Activated CD8-positive, alpha-beta memory T cell treated with anti-CD3 and anti-CD28 coated beads, Interleukin-2, amount 50 U/mL, for 1 hour (primary cell): Measurements from ENCODE around the gene NGEF.
"Not testable (repeated sequence)": the region's sequence is repeated elsewhere in the genome, so short reads cannot be mapped to it uniquely, and the experiment has no call there.

Source experiments
- DNase-seq: peaks from one replicate; pipeline ENCODE4 v3.0.0-alpha.2; 2020; ENCODE audit errors: extremely low read depth

NGEF gene

DNA sequence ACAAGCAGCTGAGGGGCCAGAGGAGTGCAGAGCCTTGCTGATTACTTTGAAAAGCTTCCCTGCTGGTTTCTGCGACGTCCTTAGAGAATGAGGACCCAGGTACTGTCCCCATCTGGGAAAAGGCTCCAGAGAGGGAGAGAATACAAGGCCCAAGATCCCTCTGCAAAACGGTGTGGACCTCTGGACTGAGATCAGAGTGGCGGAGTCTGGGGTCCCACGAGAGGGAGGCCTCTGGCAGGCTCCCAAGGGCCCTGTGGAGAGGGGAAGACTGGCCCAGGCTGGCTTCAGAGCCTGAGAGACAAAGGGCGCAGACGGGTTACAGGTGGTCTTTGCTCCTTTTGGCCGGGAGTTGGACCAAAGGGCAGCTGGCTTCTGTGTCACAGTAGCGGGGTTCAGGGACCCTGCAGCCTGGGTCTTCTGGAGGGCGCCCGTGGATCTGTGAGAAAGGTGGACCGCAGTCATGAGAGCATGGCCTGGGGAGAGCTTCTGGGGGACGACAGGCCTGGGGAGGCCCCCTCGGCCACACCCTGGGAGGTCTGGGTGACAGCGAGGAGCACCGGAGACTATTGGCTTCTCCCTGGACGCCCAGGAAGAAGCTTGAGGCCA lies 142.2 kb downstream of the NGEF start:
- DNase-seq = no peak

DNA sequence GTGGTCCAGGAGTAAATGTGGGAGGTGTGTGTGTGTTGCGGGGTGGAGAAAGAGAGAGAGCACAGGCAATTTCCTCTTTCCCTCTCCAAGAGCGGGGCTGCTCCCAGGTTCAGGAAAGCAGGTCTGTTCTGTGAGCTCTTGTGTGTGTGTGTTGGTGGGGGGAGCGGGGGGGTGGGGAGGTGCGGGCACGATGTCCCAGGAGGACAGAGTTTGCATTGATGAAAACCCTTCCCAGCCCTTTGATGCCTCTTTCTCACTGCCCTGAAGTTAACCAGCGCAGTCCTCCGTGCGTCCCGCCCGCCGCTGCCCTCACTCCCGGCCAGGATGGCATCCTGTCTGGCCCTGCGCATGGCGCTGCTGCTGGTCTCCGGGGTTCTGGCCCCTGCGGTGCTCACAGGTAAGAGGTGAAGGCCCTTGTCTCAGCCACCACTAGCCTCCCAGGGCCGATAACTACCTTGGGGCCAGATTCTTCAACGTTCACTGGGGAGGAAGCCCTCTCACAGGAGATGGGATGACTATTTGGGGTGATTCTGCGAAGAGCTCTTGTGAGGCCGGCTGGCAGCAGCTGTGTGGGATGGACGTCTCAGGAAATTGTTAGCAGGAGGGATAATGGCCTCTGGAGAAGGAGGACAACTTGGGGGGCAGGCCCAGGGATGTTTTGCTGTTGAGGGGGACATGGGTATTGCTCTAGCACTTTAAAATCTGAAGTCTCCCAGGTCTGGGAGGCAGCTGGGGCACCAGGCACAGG lies 142.9 kb downstream of the NGEF start, which contains the start of gene SNORC:
Gene SNORC, plus strand, starts transcription at position 247 of the 748 bp plus-strand sequence. Its CDS starts 78 bp downstream, at position 325.
- DNase-seq = no peak

DNA sequence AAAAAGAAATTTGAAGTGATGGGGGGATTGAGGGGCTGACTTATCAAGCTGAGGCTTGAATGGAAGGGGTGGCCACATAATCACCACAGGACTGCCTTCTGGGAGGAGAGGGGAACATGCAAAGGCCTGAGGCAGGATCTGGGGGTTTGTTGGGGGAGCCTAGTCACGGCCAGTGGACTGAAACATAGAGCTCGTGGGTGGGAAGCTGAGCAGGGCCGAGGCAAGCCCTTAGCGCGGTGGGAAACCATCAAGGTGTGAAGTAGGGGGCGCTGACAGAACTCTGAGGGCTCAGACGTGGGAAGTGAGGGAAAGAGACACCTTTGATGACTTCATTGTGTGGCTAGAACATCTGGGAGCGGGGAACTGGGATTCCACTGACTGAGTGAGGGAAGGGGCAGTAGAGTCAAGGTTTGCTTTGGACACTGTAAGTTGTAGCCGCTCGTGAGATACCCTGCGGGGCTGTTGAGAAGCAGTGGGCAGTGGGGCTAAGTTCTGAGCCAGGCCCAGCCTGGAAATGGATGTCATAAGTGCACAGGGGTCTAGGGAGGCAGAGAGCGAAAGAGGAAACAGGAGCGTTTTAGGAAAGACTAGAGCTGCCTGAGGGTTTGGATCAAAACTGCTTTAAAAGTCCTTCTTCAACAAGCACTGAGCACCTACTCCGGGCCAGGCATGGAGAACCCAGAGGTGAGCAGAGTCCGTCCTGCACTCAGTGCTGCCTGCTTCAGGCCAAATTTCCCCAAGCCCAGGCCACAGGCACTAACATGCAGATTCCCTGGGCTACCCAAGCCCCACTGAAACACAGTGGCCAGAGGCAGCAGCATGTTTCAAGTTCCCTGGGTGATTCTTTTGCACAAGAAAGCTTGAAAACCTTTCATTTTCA lies 143.7 kb downstream of the NGEF start:
- no peak for DNase-seq

DNA sequence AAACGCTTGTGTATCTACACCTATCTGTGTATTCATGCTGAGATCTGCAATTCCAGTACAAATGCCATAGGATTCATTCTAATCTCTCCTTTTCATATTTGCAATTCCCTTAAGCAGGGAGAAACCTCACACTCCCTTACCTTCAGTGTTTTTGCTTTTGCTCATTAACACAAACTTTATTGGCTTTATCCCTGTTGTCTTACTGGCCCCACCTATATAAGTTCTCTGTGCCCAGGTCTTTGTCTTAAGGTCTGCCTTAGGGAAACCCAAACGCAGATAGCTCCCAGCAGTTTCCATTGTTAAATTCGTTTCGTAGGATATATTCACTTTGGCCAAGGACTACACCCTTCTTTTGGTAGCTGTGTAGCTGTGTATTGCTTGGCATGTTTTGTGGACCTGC lies 147.0 kb downstream of the NGEF start:
- no peak for DNase-seq

DNA sequence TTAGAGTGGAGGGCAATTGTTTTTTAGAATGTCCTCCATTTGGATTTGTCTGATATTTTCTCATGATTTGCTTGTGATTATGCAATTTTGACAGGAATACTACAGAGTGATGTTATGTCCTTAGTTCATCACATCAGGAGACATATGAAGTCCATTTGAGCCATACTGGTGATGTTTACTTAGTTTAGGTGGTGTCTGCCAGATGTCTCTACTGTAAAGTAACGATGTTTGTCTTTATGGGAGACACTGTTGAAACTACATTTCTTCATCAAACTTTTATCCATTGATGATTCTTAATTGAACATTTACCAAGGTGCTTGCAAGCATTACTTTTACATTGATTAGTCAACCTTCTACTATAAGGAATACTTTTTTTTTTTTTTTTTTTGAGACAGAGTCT lies 147.9 kb downstream of the NGEF start:
- DNase-seq = no peak

DNA sequence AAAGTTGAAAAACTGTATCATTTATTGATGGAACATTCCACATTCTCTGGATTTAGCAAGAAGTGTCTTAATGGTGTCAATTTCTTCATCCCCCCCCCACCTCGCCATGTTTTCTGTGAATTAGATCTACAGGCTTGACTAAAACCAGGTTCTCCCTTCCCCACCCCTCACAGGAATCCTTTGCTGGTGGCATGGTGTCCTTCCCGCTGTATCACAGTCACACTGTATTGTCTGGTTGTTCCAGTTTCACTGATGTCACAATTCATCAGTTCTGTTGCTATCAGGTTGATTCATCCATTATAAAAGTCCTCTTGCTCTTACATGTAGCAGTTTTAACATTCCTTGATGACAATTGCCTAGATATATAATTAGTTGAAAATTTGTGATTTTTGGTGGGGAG lies 149.1 kb downstream of the NGEF start:
- no peak for DNase-seq

DNA sequence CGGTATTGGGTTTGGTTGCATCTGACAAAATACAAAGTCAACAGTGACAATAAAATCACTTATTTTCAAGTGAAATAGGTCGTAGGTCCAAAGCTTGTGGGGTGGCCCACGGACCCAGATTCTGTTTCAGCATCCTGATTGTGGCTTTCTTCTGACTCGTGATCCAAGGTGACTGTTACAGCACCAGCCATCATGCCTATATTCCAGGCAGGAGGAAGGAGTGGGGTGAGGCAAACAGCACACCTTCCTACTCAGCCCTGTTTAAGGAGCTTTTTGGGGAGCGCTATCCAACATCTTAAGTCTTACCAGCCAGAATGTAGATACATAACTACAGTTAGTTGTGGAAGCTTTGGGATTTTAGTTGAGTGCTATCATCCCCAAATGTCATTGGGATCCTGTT lies 151.7 kb downstream of the NGEF start:
- no peak for DNase-seq

DNA sequence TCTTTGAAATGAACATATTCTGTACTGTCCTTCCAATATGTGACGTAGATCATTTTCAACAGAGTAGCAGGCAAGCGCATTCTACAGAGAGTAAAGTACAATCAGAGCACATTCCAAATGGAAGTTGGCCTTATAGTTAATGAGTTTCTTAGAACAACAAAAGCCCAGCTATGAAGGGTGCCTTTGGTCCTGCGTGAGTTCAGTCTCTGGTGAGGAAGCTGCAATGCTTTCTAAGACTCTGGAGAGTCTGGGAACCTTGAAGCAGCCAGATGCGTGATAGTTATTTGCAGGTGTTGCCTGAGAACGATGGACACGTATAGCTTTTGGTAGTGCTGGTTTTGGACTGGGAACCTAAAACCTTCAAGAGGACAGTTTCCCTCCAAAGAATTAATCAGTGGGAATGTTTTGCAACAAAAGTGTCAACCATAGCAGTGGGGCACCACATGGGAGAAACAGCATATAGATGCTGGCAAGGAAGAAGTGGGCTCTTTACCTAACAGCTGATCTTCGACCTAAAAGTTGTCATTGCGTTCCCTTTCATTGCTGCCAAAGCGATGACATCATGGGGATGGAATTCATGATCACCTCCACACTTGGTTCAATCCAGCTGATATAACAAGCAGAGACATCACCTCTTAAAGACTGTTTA lies 152.3 kb downstream of the NGEF start:
- no peak for DNase-seq

DNA sequence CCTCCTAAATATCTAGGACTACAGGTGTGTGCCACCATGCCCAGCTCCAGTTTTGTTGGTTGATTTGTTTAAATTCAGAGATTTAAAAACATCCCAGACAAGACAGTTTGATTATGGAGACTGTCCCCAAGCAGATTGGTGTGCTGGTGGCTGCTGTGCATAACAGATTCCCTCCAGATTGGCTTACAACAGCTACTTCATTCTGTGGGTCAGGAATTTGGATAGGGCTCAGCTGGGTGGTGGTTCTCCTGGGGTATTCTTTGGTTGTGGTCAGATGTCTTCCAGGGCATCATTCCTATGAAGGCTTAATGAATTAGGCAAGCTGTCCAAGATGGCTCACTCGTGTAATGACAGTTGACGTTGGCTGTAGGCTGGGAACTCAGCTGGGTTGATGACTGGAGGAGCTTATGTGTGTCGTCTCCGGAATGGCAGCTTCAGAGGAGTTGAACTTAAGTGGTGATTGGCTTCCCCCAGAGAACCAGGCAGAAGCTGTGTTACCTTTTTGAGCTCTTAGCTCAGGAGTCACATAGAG lies 153.6 kb downstream of the NGEF start:
- no peak for DNase-seq

DNA sequence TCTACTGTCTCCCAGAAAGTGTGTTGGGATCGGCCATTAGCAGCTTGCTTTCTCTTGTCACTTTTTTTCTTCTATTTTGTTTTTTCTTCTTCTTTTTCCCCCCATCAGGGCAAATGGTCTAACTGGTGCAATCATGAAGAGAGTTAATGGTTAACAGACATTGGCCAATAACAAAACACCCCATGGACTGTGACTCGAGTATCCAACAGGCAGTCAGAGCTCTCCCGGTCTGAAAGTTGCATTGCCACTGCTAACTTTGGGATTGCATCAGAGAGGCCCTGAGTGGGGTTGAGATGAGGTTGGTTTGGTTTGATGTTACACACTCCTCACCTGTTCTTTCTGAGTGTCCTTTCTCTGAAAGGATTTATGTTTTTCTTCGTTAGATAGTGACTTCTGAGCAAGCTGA lies 155.9 kb downstream of the NGEF start:
- DNase-seq = no peak

DNA sequence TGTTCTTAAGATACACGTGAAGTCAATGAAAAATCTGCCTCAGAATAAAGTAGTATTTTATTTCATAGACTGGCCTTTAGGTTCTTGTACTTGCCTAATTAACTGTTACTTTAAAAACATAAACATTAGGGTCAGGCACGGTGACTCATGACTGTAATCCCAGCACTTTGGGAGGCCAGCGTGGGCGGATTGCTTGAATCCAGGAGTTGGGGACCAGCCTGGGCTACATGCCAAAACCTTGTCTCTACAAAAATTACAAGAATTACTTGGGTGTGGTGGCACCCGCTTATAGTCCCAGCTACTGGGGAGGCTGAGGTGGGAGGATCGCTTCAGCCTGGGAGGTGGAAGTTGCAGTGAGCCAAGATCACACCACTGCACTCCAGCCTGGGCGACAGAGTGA lies 159.0 kb downstream of the NGEF start:
- DNase-seq = no peak

DNA sequence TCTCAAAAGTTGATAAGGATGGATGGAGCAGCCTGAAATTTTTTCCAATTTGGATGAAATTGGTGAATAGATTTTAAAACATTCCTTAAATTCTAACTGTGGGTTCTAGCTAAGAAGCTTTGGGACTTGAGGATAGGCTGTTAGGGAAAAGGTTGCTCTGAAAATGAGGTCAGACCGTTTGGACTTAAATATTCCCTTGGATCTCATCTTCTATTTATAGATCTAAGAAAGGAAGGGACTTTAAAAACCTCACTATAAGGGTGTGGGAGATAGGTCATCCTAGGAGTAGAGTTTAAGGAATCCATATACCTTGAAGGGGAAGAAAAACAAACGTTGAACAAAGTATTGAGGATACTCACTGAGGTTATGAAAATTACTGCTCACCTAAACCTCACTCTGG lies 160.4 kb downstream of the NGEF start:
- DNase-seq = no peak

DNA sequence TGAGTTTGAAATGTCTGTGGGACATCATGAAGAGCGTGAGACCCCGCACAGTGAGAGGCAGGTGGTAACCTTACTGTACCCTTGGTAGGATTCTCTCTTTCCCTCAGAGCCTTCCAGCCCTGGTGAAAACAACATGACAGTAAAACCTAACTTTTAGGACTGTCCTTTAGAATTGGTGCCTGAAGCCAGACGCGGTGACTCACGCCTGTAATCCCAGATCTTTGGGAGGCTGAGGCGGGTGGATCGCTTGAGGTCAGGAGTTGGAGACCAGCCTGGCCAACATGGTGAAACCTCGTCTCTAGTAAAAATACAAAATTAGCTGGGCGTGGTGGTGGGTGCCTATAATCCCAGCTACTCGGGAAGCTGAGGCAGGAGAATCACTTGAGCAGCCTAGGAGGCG lies 161.0 kb downstream of the NGEF start:
- not testable (repeated sequence) for DNase-seq

DNA sequence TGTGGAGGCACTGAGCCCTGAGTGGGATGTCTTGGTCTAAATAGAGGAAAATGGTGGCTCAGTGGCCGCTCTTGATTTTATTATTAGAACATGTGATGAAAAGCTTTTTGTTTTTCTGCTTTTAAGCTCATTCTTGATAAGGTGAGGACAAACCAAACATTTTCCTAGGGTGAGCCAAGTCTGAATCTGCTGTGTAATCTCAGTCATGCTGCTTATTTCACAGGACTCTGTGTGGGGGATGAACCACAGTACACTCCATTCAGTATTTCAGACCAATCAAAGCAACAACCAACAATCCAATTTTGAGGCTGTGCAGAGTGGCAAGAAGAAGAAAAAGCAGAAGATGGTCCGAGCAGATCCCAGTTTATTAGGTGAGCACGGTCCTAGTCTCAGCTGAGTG lies 163.0 kb downstream of the NGEF start:
- DNase-seq = no peak

DNA sequence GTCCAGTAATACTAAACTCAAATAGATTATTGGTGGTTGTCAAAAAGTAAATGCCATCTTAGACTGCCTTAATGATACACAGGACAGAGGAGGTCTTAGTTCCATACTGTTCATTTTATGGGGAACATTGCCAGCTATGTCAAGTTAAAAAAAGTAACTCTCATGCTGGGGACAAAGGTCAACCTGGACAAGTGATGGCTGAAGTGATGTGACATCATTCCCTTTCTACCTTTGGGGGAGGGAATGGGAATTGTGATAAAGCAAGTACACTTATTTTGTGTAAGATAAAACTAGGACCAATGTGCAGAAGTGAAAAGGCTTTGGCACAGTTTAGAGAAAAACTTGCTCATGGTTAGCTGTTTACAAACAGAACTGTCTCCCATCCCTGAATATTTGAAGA lies 167.0 kb downstream of the NGEF start:
- DNase-seq = no peak

DNA sequence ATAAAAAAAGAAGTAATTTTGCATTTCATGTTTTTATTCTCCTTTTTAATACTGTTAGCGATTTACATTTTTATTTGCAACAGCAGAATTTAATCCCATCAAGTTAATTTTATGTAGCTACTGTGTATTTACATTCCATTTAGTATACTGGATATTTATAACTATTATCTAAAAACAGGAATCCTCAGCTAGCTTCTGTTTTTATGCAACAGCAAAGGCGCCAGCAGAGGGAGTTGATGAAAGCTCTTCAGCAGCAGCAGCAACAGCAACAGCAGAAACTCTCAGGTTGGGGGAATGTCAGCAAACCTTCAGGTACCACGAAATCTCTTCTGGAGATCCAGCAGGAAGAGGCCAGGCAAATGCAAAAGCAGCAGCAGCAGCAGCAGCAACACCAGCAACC lies 169.2 kb downstream of the NGEF start:
- no peak for DNase-seq

DNA sequence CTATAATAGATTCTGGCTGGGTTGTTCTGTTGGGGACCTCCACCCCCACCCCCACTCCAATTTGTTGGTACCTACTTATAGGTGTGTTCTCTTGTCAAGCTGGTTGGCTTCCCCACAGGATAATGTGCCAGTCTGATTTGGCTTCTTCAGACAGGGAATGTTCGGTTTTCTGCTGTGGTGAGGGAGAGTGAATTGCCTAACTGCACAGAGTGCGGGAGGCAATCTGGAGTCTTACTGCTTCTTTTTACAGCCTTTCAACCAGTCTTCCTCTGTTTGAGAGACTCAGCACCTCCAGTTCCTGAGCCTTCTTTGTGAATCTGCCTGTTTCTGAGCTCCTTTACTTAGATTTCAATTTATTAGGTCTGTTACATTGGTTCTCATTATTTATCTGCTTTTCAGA lies 170.4 kb downstream of the NGEF start:
- no peak for DNase-seq

DNA sequence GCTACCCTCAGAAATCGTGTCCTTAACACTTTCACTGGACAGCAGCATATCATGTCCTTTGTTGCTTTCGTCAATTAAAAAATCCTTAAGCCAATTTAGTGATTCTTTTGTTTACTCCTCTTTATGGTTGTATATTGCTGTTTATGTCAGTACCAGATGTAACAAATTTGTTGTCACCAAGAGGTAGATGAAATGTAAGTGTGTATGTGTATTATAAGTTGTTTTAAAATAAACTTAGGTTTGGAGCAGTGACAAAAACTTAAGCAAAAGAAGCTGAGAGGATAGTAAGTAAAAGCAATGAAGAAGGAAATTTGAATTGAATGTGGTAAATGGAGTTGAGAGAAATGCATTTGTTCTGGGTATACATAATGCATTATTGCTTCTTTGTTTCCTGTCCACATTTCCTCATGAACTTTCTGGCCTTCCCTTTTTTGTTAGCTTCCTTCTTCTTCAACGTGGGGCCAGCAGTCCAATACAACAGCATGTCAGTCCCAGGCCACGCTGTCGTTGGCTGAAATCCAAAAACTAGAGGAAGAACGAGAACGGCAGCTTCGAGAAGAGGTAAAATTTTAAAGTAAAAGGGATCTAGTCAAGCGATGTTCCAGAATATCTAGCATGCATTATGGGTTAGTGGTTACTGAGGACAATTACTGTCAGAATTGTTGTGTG lies 173.5 kb downstream of the NGEF start:
- no peak for DNase-seq

DNA sequence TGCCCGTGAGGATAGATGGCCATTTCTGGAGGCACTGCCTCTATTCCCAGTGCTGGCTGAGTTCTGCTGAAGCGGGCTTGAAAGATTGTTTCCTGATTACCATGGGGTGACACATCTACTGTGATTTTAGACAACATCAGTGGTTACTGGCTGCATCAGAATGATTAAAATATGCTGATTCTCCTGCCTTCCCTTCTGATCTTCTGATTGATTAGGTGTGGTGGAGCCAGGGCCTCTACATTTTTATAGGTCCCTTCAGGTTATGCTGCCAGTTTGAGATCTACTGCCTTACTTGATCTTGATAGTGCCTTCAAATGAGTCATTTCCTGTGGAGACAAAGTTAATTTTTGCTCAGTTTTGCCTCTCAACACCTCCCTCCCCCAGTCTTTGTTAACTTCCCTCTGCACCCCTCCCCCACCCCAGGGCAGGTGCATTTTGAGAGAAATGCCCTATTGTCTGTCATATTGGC lies 174.6 kb downstream of the NGEF start:
- no peak for DNase-seq

DNA sequence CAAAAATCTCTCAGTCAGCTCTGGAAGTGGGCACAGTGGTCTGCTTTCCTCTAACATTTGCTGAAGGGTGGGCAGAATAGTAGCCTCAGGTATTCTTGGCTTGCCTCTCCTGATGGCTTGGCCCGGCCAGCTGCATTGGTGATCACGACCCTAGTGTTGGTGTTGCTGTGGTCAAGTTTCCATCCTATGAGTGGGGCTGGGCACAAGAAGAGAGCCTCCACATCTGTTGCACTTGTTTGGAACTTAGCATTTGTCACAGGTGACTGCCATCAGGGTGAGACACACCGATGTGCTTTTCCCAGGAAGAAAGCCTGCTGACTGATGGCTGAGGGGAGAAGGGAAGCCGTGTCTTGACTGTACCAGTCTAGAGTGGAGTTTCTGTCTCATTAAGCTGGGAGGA lies 176.1 kb downstream of the NGEF start:
- DNase-seq = no peak

DNA sequence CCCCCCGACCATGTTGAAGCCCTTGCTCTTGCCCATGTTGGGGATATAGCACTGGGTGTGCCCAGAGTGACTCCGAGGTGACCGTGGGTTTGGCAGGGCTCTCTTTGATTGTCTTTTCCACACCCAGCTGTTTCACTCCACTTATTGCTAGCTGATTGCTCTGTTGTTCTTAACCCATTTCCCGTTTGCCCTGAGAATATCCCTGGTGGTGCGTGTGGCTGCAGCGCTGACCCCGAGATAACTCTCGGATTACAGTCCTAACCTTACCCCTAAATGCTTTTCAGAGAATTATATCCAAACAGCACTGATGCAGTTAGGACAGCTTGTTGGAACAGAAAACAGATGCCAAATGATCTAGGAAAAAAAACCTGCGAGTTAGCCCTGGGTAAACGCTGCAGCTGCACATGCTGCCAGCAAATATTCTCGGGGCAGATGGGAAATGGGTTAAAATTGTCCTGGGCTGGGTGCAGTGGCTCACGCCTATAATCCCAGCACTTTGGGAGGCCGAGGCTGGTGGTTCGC lies 177.3 kb downstream of the NGEF start:
- no peak for DNase-seq
